NCI-H1048 (cell line): ENCODE results near the gene MGAT1.

ENCODE experiments used
- DNase-seq: peaks from one replicate; lab custom pipeline; 2025; lab: John Stamatoyannopoulos, UW

MGAT1 gene

DNA sequence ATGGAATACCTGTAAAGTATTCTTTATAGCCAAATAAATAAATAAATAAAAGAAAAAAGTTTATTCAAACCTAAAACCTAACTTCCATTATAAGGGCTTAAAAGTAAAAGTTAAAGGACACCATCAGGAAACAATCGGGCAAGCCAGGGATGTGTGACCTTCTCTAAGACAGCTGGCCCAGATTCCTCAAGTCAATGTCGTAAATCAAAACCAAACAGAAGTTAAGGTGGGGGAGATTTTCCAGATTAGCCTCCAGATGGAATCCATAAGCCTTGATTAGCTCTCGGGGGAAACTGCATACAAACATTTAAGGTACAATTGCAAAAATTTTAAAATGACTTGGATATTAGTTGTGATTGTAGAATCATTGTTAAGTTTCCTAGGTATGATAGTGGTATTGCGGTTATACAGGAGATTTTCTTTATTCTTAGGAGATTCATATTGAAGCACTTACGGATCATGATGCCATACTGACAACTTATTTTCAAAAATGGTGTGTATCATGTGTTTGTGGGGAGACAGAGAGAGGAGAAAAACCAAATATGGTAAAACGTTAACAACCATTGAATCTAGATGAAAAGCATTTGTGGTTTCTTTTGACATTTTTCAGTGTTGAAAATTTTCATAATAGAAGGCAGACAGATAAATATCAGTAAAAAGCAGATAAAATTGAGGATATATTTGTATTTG lies 21.5 kb upstream of the MGAT1 start:
- DNase-seq: no peak

DNA sequence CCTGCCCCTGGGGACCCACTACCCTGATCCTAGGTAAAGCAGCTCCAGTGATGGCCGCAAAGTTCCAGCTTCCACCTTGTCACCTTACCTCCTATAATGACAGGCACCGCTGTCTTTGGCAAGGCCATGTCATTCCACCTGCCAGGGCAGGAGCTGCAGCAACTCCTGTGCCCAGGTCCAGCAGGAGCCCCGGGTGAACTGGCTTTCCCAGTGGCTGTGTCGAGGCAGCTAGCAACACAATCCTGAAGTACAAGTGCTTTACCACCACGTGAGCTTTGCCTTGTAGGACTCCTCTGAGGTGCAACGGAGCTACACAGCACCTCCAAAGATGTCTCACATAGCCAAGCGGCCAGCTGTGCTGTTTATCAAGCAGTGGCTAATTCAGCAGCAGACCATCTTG lies 20.7 kb upstream of the MGAT1 start:
- DNase-seq: no peak

DNA sequence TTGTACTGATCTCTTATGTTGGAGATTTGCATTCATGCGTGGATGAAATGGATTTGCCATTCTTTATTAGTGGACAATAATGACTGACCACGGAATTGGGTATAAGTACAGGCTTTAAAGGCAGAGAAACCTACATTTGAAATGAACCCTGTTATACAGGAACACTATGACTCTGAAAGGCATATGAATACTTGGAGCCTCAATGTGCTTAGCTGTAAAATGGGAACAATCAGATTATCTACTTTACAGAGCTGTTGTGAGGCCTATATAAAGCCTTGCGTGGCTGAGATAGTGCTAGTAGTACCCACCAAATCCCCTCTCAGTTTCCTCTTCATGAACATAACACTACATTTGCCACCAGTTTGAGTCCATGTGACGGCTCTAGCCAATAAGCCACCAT lies 18.9 kb upstream of the MGAT1 start:
- DNase-seq: no peak

DNA sequence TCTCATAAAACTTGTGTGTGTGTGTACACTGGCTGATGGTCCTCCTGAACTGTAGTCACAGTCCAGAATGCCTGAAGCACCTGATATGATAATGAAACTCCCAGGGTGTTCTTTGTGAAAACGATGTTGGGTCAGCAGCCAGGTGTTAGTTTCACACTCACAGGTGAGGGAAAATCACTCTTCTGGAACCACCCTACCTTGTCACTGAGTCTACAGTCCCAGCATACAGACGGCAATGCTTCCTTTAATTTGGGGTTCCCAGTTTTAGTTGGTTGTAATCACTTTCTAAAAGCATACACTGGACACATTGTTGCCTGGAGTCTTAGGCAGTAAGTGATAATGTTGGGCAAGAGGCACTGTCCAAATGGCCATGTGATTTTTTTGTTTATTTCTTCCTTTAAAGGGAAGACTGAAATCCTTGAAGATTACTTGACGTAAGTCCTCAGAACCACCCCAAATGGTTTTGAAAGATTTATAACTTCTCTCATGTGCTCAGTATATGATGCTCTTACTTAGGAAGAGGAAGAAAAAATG lies 18.2 kb upstream of the MGAT1 start:
- no peak for DNase-seq

DNA sequence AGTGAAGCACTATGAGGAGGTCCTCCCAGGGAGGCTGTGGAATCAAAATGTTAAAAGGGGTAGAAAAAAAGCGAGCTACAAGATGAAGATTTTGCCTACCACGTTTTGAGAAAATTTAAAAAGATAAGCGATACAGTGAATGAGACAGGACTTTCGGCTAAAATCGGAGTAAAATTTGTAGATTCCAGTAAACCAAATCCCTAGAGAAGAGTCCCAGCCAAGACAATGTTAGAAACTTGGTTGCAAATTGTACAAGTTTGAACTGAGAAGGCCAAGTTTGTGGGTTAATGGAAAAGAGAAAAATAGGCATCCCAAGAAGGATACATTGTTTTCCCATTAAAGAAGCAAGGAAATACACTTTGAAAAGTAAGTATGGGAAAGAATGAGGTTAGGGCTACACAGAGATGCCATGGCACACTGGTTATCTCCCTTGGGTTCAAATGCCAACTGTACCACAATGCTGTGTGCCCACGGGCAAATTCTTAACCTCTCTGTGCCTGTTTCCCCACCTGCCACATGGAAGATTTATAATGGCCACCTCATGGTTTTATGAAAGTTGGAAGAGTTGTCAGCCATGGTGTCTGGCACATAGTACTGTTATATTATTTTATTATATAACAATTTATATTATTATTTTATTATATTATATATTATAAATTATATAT lies 16.2 kb upstream of the MGAT1 start:
- DNase-seq: no peak

DNA sequence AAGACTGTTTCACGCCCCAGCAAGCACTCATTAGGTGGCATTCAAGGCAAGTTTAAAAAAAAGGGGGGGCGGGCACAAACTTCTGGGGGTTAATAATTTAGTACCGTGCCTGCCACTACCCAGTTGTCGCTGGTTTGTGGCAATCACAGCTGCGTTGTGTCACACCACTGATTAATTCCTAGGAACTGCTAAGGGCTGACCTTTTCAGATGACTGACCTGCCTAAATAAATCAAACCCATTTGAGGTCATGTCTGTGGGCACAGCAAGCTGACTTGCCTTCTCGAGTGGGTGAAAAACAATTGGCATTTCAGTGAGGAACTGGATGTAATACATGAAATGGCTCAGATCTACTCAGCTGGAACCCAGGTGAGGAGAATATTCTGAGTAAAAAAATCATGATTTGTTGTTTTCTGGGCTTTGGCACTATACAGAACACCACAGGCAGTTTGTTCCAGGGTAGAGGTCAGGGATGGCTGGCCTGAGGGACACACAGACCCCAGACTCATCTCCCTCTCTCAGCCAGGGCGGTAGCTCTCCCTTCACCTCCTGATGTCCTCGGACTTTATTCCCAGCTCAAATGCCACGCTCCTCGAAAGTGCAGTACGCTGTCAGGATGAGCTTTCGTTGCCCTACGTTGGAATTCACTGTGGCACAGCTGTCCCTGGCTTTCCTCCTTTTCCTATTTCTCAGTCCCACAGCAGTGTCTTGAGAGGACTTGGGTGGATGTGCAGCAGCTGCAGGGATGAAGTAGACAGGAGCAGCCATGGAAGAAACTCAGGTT lies 15.5 kb upstream of the MGAT1 start:
- no peak for DNase-seq

DNA sequence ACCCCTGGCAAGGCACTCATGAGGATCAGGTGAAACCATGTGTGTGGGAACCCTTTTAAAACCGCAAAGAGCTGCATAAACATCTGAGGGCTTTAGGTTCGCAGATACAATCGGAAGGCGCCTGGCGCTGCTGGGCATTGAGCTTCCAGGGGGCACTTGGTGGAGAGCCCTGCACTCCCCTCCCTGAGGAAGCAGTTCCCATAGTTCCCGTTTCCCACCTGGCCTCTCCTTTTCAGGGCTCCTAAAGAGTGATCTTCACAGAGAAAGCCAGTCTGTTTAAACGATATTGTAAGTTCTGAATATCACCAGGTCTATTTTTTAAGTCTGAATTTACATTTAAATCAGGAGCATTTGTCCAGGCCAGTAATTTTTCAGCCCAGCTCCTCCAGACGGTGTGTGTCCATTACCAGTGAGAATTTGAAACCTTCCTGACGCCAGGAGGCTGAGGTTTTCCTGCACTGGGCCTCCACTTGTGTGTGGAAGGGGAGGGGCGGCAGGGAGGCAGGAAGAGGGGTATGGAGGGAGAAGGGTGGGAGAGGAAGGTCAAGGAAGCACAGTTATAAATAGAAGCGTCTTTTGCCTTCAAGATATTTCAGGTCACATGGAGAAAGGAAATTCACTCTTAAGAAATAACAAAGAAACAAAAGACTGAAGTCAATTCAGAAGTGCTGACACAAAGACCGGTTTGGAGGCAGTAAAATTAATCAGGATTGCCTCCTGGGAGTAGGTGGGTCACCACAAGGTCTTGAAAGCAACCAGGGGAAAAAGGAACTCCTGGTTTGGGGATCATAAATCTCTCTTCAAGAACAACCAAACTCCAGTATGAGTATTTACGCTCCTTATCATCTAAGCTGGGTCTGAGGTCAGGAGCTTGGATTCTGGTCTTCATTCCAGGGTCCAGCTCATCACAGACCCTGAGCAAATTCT lies 14.3 kb upstream of the MGAT1 start:
- no peak for DNase-seq

DNA sequence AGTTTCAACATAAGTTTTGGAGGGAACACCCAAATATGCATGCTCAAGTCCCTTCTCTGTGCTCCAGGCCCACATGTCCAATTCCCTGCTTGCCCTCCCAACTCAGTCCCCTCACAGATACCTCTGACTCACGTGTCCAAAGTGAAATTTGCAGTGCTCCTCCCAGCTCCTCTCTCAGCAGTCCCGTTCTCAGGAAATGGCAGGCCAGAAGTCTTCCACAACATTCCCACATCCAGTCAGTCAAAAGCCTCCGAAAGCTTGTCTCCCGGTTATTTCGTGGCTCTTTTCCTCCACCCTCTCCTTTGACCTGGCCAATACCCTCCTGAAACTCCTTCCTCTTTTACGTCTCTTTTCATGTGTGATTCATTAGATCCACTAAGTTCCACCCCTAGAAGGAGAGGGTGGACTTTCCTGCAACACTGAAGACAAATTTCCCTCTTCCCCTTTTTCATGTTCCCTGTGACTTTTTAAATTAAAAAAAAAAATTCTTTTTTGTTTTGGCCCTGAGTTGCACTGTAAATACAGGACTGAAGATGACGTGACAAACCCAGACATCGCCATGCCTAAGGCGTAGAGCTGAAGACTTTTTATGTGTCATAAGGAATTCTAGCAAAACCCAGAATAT lies 12.8 kb upstream of the MGAT1 start:
- DNase-seq: no peak

DNA sequence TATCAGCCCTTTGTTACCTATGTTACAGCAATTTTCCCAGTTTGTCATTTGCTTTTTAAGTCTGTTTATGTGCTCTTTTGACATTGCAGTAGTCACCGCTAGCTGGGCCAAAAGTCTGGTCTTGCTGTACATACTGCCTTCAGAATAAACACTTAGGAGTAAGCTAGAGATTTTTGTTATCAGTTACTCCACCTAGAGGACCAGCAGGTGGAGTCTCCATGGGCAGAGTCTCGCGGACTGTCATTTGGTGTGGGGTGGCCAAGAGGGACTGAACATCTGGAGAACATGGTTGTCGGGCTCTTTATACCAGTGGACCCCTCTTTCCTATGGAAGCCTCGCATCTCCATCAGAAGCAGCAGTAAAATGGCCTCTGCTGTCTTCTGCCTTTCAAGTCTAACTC lies 10.8 kb upstream of the MGAT1 start:
- DNase-seq: no peak

DNA sequence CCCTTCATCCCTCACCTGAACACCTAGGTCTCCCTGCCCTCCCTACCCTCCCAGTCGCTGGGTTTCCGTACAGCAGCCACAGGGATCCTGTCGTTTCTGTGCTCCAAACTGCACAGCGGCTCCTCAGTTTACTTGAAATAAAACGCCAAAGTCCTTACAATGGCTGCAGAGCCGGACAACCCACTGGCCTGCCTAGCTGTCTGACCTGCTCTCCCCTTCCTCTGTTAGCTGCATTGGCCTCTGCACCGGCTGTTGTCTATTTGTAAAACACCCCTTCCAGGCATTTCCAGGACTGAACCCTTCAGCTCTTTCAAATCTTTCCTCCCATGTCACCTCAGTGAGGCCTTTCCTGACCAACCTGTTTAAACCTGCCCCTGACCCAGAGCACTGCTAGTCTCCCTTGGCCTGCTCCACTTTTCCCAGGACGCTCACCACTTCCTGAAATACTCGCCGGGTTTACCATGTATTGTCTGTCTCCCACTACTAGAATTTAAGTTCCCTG lies 9.1 kb upstream of the MGAT1 start:
- no peak for DNase-seq

DNA sequence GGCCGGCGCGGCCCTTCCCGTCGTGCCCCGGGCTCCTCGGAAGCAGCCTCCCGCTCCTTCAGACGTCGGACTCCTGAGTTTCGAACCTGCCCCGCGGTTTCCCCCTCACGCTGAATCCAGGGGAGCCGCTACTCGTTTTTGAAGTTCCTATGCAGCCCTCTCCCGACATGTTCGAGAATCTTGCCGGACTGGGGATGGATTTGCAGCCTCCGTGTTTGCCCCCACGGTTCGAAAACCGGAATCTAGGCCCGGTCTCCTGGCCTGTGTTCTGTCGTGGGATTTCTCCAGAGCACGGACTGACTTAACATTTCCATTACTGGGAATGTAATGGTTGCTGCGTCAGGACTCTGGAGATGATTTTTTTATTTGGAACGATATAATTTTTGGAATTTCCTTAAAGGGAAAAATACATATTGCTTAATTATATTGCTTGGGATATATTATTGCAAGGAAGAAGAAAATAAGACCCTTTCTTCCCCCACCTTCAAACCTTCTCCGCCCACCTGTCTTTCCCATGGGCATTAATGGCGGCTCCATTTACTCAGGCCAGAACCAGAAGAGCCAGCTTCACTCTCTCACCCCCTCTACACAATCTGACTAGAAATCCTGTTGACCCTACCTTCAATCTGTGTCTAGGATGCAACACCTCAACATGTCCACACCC lies 8.5 kb upstream of the MGAT1 start:
- DNase-seq: no peak

DNA sequence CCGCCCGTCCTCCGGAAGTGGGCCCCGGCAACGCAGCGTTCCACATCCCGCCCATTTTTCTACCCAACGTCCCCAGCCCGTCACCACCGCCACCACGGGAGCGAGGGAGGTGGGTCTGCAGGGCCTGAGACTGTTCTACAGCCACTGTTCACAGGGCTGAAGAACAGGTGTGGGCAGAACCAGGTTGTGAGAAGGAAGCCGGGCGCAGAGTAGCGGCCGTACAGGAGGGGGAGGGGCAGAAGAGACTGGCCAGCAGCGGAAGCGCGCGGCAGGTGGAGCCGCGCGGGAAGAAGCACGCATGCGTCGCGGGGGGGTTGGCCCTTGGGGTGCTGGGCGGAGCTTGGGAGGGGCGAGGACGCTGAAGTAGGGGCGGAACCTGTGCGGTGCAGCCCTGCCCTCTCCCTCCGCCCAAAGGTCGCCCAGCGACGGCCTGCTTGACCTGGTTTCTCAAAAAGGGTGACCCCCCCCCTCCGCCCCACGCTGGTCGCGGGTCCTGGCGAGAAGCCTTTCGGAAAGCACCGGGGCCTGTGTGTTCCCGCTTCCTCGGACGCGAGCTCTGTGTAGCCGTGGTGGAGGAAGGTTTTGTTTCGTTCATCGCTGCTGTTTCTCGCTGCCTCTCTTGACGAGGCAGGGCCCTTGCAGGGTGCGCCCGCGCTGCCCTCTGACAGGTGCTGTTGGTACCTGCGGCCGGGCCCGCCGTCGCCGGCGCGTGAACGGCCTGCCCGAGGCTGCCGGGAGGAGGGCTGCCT lies 7.8 kb upstream of the MGAT1 start:
- DNase-seq: peak; percentile 80

DNA sequence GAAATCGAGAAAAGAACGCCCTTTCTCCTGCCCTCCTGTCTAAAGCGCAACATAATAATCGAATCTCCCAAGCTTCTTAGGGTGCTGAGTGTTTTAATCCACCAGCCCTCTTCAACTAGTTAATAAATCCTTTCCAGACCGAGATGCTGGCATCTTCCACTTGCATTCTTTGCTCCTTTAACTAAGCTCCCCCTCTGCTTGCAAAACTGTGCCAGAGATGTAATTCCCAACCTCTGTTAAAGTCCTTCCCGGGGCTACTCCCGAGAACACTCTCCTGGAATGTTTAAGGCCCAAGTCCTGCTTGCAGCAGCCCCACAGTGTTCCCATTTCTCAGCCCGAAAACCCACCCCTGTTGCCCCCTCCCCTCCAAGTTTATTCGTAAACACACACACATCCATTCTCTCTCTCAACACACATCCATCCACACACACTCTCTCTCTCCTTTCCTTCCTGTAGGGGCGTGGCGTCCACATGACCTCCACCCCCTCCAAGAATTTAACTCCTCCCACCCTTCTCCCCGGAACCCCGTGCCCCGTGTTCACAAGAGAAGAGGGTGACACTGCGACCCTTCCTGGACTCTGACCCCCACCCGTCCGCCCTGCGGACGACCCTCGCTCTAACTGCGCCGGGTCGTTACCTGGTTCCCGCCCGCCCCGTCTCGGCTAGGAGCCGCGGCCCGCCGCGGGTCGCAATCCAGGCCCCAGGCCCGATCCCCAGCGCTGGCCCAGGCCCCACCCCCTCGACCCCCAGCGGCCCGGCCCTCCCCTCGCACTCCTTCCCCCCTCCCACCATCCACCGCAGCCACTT lies 7.0 kb upstream of the MGAT1 start:
- peak; percentile 43 for DNase-seq

DNA sequence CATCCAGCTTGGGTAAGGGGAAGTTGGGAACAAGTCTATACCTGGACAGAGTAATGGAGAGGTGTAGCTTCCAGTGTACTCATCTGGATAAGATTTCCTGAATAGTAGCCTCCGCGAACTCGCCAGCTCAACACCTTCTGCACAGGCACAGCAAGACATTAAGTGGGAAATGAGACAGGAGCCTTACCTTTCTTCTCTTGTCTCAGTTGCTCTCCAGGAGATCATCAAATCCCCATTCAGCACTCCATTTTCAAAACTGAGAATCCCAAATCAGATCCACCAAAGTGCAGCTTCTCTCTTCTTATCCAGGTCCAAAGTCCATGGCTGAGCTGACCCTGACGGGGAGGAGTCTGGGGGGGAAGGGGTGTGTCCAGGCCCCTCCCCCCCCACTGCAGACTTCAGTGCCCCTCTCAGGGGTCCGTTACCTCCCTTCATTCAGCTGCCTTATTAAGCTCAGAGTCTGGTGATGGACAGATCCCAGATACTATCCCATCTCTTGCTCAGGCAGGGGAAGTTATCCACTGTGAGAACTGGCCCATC lies 5.9 kb upstream of the MGAT1 start:
- DNase-seq: no peak

DNA sequence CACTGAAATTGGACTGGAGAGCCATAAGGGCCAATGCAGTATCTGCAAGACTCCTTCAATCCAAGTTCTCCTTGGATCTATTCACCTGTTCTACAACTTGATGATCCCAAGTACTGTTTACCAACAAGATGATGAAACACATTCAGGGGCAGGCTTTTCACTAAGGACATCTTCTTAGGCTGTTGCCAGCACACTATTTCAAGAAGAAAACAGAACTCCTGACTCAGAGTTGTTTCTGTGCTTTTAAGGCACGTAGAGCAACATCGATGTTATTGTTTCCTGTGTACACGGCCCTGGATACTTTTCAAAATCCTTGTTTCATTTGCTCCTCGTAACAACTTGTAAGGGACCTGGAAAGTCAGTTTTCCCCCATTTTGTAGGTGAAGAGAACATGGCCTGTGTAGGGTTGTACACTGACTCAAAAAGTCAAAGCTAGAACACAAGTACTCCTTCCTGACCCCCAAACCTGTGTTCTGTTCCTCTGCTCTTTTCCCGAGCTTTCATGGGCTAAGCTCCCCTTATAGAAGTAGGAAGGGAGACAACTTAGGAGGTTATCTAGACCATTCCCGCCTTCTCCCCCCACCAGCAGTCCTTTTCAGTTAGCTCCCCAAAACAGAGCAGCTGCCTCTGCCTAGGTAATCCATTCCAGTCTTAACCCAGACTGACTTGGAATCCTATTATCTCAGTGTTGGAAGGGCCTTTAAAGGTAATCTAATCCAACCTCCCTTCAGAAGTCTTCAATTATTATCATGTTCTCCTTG lies 5.2 kb upstream of the MGAT1 start:
- DNase-seq: no peak

DNA sequence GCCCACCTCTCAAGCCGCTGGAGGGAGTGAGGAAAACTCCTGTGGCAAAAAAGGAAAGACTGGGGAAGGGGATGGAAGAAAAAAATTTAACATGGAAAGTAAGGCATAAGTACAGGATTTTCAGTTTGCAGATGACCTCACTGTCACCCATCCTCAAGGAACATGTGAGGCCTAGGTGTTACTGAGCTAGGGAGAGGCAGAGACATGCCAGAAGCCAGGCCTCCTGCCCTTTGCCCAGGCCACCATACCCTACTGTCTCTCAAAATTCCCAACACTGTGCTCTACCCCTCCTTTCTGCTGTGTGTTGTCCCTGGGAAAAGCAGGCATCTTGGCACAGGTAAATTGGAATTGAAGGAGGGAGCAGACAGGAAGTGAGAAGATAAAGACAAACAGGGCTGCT lies 4.4 kb upstream of the MGAT1 start:
- DNase-seq: no peak

DNA sequence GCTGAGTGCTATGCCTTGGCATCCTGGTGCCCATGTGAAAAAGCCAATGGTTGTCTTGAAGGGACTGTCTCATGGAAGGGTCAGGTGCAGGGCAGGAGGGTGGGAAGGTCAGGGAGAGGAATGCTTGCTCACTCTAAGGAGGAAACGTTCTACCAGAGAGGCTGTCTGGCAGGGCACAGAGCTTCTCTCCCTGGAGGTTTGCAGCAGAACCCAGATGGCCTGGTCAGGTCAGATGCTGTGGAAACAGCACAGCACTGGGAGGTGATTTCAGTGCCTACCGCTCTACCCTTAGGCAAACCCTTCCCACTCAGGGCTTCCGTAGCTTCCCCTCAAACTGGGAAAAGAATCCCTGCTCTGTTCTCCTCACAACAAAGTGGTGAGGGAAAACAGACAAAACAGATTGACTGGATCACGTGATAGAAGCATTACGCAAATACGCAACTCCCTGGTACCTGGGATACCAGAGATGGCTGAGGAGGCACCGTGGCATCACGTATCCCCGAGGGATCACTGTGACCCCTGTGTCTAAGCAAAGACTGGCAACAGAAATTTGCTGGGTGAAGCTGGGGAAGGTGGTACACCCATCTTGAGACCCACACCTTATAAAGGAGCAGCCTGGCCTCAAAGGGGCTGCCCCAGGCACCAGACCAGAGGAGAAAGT lies 3.9 kb upstream of the MGAT1 start:
- DNase-seq: no peak
